Epithelial cell of proximal tubule (primary cell): Measurements from ENCODE around the gene C1orf210. TPM values are rescaled to one million over a fixed set of nuclear protein-coding genes. Genes with fewer than 3 reads are reported as not detected.

ENCODE experiments used
- DNase-seq: peaks from one replicate; pipeline ENCODE4 v3.0.0-alpha.2; 2011; ENCODE audit warnings: low read depth
- H3K4me3 ChIP-seq: 2 replicates; pipeline ENCODE4 v1.5.1; 2011; ENCODE audit warnings: low read depth, mild to moderate bottlenecking, low read length
- total RNA-seq: library from RNA; depleted of rRNA; stranded (reverse); fragments of >200 nt; gene quantifications from 2 replicates; pipeline ENCODE4 v1.2.3, GENCODE V29; 2015
- TF ChIP-seq, protein P1 (sequence below): conservative IDR thresholded peaks from 2 replicates; pipeline ENCODE4 v1.5.1; 2012; ENCODE audit warnings: low read depth, mild to moderate bottlenecking, low read length

C1orf210 gene
- total RNA-seq, 1 donor from 2014 or later: 0.29 TPM

DNA sequence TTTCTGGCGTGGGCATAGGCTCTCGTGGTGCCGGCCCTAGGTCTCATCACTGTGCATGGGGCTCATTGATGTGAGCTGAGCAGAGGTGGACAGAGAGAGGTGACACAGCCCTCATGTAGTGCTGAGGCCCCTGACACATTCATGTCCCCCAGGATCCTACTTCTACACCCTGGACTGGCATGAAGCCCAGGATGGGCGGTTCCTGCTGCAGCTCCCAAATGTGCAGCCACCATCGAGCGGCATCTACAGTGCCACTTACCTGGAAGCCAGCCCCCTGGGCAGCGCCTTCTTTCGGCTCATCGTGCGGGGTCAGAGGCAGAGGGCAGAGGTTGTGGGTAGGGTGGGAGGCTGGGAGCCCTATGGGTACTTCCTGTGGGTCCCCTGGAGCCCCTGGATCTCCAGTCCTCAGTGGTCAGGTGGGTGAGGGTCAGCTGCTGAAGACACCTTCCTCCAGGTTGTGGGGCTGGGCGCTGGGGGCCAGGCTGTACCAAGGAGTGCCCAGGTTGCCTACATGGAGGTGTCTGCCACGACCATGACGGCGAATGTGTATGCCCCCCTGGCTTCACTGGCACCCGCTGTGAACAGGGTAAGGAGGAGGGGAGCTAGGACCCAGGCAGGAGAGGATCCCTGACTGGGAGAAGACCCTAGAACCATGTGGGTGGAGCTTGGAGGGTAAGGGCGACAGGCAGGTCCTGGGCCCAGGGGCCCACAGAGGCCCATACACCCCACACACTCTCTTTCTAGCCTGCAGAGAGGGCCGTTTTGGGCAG lies 21.5 kb upstream of the C1orf210 start:
- no peak overlapping the region for H3K4me3 ChIP-seq
- DNase-seq: no peak
- TF ChIP-seq, protein P1, sequence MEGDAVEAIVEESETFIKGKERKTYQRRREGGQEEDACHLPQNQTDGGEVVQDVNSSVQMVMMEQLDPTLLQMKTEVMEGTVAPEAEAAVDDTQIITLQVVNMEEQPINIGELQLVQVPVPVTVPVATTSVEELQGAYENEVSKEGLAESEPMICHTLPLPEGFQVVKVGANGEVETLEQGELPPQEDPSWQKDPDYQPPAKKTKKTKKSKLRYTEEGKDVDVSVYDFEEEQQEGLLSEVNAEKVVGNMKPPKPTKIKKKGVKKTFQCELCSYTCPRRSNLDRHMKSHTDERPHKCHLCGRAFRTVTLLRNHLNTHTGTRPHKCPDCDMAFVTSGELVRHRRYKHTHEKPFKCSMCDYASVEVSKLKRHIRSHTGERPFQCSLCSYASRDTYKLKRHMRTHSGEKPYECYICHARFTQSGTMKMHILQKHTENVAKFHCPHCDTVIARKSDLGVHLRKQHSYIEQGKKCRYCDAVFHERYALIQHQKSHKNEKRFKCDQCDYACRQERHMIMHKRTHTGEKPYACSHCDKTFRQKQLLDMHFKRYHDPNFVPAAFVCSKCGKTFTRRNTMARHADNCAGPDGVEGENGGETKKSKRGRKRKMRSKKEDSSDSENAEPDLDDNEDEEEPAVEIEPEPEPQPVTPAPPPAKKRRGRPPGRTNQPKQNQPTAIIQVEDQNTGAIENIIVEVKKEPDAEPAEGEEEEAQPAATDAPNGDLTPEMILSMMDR: no peak

DNA sequence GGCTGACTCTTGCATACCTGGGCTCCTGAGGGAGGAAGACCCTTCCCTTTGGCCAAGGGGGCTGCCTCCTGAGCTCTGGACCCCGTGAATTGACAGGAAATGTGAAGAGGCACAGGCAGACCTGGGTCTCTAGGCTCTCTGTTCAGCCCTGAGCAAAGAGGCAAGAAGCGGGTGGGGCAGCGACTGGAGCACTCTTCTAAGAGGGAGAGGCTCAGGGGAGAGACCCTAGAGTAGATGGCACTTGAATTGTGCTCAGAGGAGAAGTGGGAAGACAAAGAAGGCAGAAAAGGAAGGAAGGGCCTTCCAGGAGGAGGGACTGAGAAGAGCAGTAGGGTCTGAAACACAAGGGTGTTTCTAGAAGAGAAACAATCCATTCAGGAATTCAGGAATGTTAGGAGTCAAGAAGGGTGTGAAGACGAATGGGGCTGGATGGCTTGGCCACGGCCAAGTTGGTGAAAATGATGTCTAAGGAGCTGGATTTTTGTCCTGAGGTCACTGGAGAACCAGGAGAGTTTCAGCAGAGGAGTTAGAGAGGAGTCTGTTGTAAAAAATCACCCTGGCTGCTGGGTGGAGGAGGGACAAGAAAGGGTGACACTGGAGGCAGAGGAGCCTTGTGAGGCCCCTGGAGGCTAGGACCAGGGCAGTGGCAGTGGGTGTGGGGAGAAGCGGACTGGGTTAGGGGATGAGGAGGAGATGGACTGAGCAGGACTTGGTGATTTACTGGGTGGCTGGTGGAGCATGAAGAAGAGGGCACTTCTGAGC lies 20.7 kb upstream of the C1orf210 start:
- TF ChIP-seq, protein P1: no peak
- no peak overlapping the region for H3K4me3 ChIP-seq
- no peak for DNase-seq

- no peak for DNase-seq
- TF ChIP-seq, protein P1: no peak
- no peak overlapping the region for H3K4me3 ChIP-seq
Measured at GRCh38 chr1:43305461-43305860, 20.1 kb upstream of the C1orf210 start.

GRCh38 chr1:43304771-43305300 lies 19.5 kb upstream of the C1orf210 start:
- TF ChIP-seq, protein P1: no peak

DNA sequence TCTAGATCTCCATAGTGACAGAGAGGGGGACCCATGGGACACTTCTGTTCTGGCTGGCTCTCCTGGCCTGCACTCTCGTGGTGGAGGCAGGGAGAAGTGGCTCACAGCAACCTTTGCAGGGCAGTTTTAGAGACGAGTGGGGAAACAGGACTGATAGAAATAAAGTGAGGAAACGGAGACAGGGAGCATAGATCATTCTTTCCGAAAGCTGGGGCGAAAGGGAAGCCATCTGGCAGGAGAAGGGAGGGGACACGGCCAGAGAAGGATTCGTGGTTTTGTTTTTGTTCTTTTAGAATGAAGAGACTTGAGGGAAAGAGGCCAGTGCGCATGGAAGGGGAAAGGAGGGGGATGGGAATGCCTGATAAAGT lies 18.9 kb upstream of the C1orf210 start:
- DNase-seq: no peak
- TF ChIP-seq, protein P1: no peak
- H3K4me3 ChIP-seq: no peak overlapping the region

More at GRCh38 chr1:43304771-43305300, 19.5 kb upstream of the C1orf210 start:
- H3K4me3 ChIP-seq: no peak overlapping the region
- no peak for DNase-seq

DNA sequence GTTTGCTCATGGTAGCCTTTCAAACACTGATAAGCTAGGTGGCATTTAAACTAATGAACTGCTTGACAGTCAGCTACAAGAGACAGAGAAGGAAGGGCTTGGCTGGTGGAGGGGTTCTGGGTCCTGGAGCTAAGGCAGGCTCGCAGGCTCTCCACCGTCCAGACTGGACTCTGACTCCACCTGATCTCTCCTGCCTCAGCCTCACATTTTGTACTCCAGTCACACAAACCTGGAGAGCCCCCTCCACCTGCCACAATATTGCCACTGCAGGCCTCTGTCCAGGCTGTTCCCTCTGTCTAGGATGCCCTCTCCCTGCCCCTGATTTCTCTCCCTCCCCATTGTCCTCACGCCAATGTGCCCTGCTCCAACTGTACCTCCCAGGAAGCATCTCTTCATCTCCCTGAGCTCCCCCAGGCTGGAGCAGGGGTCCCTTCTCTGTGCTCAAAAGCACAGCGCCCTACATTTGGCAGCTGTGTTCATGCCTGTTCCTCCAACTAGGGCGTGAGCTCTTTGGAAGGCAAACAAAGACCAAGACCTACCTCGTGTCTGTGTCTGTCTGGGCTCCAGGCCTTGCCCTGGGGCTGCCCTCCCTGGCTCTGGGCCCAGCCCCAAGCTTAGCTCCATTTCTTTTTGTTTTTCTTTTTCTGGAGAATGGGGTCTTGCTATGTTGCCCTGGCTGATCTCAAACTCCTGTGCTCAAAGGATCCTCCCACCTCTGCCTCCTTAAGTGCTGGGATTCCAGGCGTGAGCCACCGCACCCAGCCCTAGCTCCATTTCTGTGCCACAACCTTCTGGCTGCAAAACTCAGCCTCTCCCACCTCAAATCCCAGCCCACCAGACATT lies 18.3 kb upstream of the C1orf210 start:
- DNase-seq: no peak
- H3K4me3 ChIP-seq: no peak overlapping the region
- TF ChIP-seq, protein P1: no peak
